IMR-90 (cell line): Measurements from ENCODE around the gene DNPH1. TPM values are rescaled to one million over a fixed set of nuclear protein-coding genes. Genes with fewer than 3 reads are reported as not detected.

Source experiments
- ATAC-seq: fragments of 200-7000 bp; cut with Tn5 transposase; 2 replicates; pipeline ENCODE4 v1.9.1; 2020; ENCODE audit warnings: low read depth, mild to moderate bottlenecking, moderate library complexity
- BruUV-seq: library from RNA; stranded (reverse); fragments of 400-500 nt; replicated peaks from 2 replicates; lab custom pipeline; 2021; lab: Mats Ljungman, UMichigan
- CTCF ChIA-PET: fragments of 300-600 bp; formaldehyde crosslinking; extraction: SDS; loops from one replicate; lab custom pipeline; 2021; ENCODE audit warnings: antibody characterized with exemption; lab: Yijun Ruan, JAX
- POLR2A ChIA-PET: fragments of 300-600 bp; sonication (Branson Sonifier 250); formaldehyde crosslinking; loops from one replicate; lab custom pipeline; 2022; ENCODE audit warnings: antibody characterized with exemption; ENCODE audit not compliant: unreplicated experiment; lab: Charles Lee
- DNase-seq: peaks from one replicate; pipeline ENCODE4 v3.0.0; 2013
- H2AFZ ChIP-seq: replicated peaks from 2 replicates; pipeline ENCODE3; 2013; ENCODE audit warnings: low read length, mild to moderate bottlenecking; ENCODE audit not compliant: poor library complexity
- H2AK5ac ChIP-seq: 2 replicates; pipeline ENCODE4 v1.6.1; 2013; ENCODE audit warnings: low read depth, low read length, inconsistent platforms
- H2AK9ac ChIP-seq: replicated peaks from 2 replicates; pipeline ENCODE3; 2013; ENCODE audit warnings: mild to moderate bottlenecking, low read depth, low read length, moderate library complexity; ENCODE audit not compliant: poor library complexity
- H2BK120ac ChIP-seq: 2 replicates; pipeline ENCODE4 v1.6.1; 2013; ENCODE audit warnings: low read depth, low read length, inconsistent platforms
- H2BK15ac ChIP-seq: 3 replicates; pipeline ENCODE4 v1.6.1; 2013; ENCODE audit warnings: low read depth, low read length, inconsistent platforms
- H2BK20ac ChIP-seq: 2 replicates; pipeline ENCODE4 v1.6.1; 2013; ENCODE audit warnings: low read depth, mild to moderate bottlenecking, inconsistent platforms, low read length, moderate library complexity
- H2BK5ac ChIP-seq: 2 replicates; pipeline ENCODE4 v1.6.1; 2013; ENCODE audit warnings: mild to moderate bottlenecking, low read depth, low read length, inconsistent platforms; ENCODE audit not compliant: poor library complexity, severe bottlenecking
- H3K14ac ChIP-seq: replicated peaks from 2 replicates; pipeline ENCODE4 v1.6.1; 2013; ENCODE audit warnings: low read depth, low read length, inconsistent platforms
- H3K18ac ChIP-seq: 2 replicates; pipeline ENCODE4 v1.6.1; 2013; ENCODE audit warnings: low read depth, low read length, control low read depth
- H3K23ac ChIP-seq: 2 replicates; pipeline ENCODE4 v1.6.1; 2013; ENCODE audit warnings: low read depth, low read length, inconsistent platforms
- H3K27ac ChIP-seq: 2 replicates; pipeline ENCODE4 v1.5.1; 2013; ENCODE audit warnings: mild to moderate bottlenecking, control low read depth, low read length; ENCODE audit not compliant: insufficient read depth
- H3K27me3 ChIP-seq: 2 replicates; pipeline ENCODE4 v1.6.1; 2013; ENCODE audit warnings: low read length; ENCODE audit not compliant: control insufficient read depth, insufficient read depth
- H3K36me3 ChIP-seq: 2 replicates; pipeline ENCODE4 v1.6.1; 2013; ENCODE audit warnings: low read length, mixed read lengths; ENCODE audit not compliant: control insufficient read depth, insufficient read depth
- H3K4ac ChIP-seq: 2 replicates; pipeline ENCODE4 v1.6.1; 2013; ENCODE audit warnings: low read depth, low read length, inconsistent platforms
- H3K4me1 ChIP-seq: 2 replicates; pipeline ENCODE4 v1.6.1; 2013; ENCODE audit warnings: low read length, mixed read lengths; ENCODE audit not compliant: control insufficient read depth, insufficient read depth
- H3K4me2 ChIP-seq: 2 replicates; pipeline ENCODE4 v1.6.1; 2013; ENCODE audit warnings: low read depth, mild to moderate bottlenecking, control low read depth, low read length, moderate library complexity
- H3K4me3 ChIP-seq: 2 replicates; pipeline ENCODE4 v1.5.1; 2013; ENCODE audit warnings: low read depth, mild to moderate bottlenecking, control low read depth, low read length, moderate library complexity; ENCODE audit not compliant: insufficient read depth
- H3K56ac ChIP-seq: 2 replicates; pipeline ENCODE4 v1.6.1; 2013; ENCODE audit warnings: low read length, inconsistent platforms; ENCODE audit not compliant: insufficient read depth; ENCODE audit errors: extremely low read depth
- H3K79me1 ChIP-seq, 2 experiments: 2 replicates each; pipeline ENCODE4 v1.6.1; 2013; ENCODE audit warnings: low read length in 2 of 2, inconsistent platforms in 1 of 2, low read depth in 1 of 2
- H3K9ac ChIP-seq: 2 replicates; pipeline ENCODE4 v1.6.1; 2013; ENCODE audit warnings: low read depth, low read length, control low read depth
- H3K9me1 ChIP-seq: 2 replicates; pipeline ENCODE4 v1.6.1; 2013; ENCODE audit warnings: low read length, inconsistent platforms; ENCODE audit not compliant: insufficient read depth
- H3K9me3 ChIP-seq: 2 replicates; pipeline ENCODE4 v1.6.1; 2013; ENCODE audit warnings: low read length; ENCODE audit not compliant: control insufficient read depth, insufficient read depth
- H4K20me1 ChIP-seq: 2 replicates; pipeline ENCODE4 v1.6.1; 2013; ENCODE audit warnings: low read length, inconsistent platforms; ENCODE audit not compliant: insufficient read depth
- H4K5ac ChIP-seq: 2 replicates; pipeline ENCODE4 v1.6.1; 2013; ENCODE audit warnings: mild to moderate bottlenecking, low read depth, low read length, control low read depth
- H4K8ac ChIP-seq, 2 experiments: 2 replicates each; pipeline ENCODE4 v1.6.1; 2013; ENCODE audit warnings: low read depth in 2 of 2, low read length in 2 of 2, control low read depth in 1 of 2, inconsistent platforms in 1 of 2
- H4K91ac ChIP-seq: 2 replicates; pipeline ENCODE4 v1.6.1; 2013; ENCODE audit warnings: low read depth, low read length, inconsistent platforms; ENCODE audit not compliant: insufficient read depth
- BHLHE40 ChIP-seq: fragments of 150-350 bp; IDR thresholded peaks from 2 replicates; pipeline ENCODE4 v1.6.1; 2016; ENCODE audit warnings: mild to moderate bottlenecking, low read depth, low read length
- CEBPB ChIP-seq: IDR thresholded peaks from 2 replicates; pipeline ENCODE4 v1.6.1; 2012; ENCODE audit warnings: low read depth, low read length, improper control_type of control experiment
- CHD1 ChIP-seq: IDR thresholded peaks from 2 replicates; pipeline ENCODE4 v1.6.1; 2012; ENCODE audit warnings: low read depth, low read length, improper control_type of control experiment
- CTCF ChIP-seq: conservative IDR thresholded peaks from 2 replicates; pipeline ENCODE4 v1.5.1; 2012; ENCODE audit warnings: mild to moderate bottlenecking, low read depth, low read length, improper control_type of control experiment
- ELK1 ChIP-seq: fragments of 150-350 bp; IDR thresholded peaks from 2 replicates; pipeline ENCODE4 v1.6.1; 2016; ENCODE audit warnings: low read depth, mild to moderate bottlenecking, low read length, moderate library complexity, borderline replicate concordance
- MAFK ChIP-seq: IDR thresholded peaks from 2 replicates; pipeline ENCODE4 v1.6.1; 2012; ENCODE audit warnings: low read depth, low read length, improper control_type of control experiment
- MAZ ChIP-seq: IDR thresholded peaks from 2 replicates; pipeline ENCODE4 v1.6.1; 2012; ENCODE audit warnings: low read depth, mild to moderate bottlenecking, low read length, improper control_type of control experiment, moderate library complexity, borderline replicate concordance
- MXI1 ChIP-seq: IDR thresholded peaks from 2 replicates; pipeline ENCODE4 v1.6.1; 2012; ENCODE audit warnings: low read depth, mild to moderate bottlenecking, low read length, moderate library complexity, borderline replicate concordance
- NFE2L2 ChIP-seq: fragments of 150-350 bp; IDR thresholded peaks from 2 replicates; pipeline ENCODE4 v1.6.1; 2016; ENCODE audit warnings: low read depth, mild to moderate bottlenecking, low read length
- POLR2A ChIP-seq: IDR thresholded peaks from 2 replicates; pipeline ENCODE4 v1.6.1; 2012; ENCODE audit warnings: mild to moderate bottlenecking, low read depth, low read length
- RAD21 ChIP-seq: IDR thresholded peaks from 2 replicates; pipeline ENCODE4 v1.6.1; 2012; ENCODE audit warnings: low read length, improper control_type of control experiment
- RCOR1 ChIP-seq: IDR thresholded peaks from 2 replicates; pipeline ENCODE4 v1.6.1; 2012; ENCODE audit warnings: mild to moderate bottlenecking, low read length, improper control_type of control experiment; ENCODE audit not compliant: insufficient replicate concordance
- RFX5 ChIP-seq: IDR thresholded peaks from 2 replicates; pipeline ENCODE4 v1.8.0; 2012; ENCODE audit warnings: low read depth, mild to moderate bottlenecking, low read length, moderate library complexity
- SMC3 ChIP-seq: fragments of 150-350 bp; IDR thresholded peaks from 2 replicates; pipeline ENCODE4 v1.6.1; 2016; ENCODE audit warnings: low read depth, mild to moderate bottlenecking, antibody characterized with exemption, low read length, moderate library complexity
- USF2 ChIP-seq: fragments of 150-350 bp; IDR thresholded peaks from 2 replicates; pipeline ENCODE4 v1.6.1; 2017; ENCODE audit warnings: mild to moderate bottlenecking, antibody characterized with exemption, low read length, low read depth
- WGBS, 2 experiments: methylation state at CpG; one replicate each; pipeline versions ENCODE4 v1.1.5 to v1.1.7; 2013; ENCODE audit warnings: missing lambda C conversion rate in 2 of 2; ENCODE audit not compliant: insufficient read length in 1 of 2; ENCODE audit errors: extremely low coverage in 2 of 2; 5-methylcytosine and 5-hydroxymethylcytosine counted together
- dilution Hi-C: fragments of 300-500 bp; cut with HindIII; formaldehyde crosslinking; loops from one replicate; pipeline ENCODE4 v1.14.3; 2018; ENCODE audit warnings: low sequenced_read_pairs; ENCODE audit not compliant: unreplicated experiment
- in situ Hi-C: fragments of 300-500 bp; cut with MboI; formaldehyde crosslinking; loops from 3 replicates; pipeline ENCODE4 v1.14.3; 2019; ENCODE audit warnings: low sequenced_read_pairs, inconsistent platforms, mixed read lengths
- intact Hi-C: fragments of 100-400 bp; cut with micrococcal nuclease; formaldehyde crosslinking; loops from 2 replicates; pipeline ENCODE4 v1.10.0; 2022
- polyA plus RNA-seq, 3 experiments: library from polyadenylated mRNA; depleted of rRNA; stranded (reverse); fragments of >200 nt; gene quantifications; 2 replicates each; pipeline ENCODE4 v1.2.3, GENCODE V29; 2012; ENCODE audit warnings: low replicate concordance in 1 of 3
- total RNA-seq: library from RNA; depleted of rRNA; stranded (reverse); fragments of >200 nt; gene quantifications from 2 replicates; pipeline ENCODE4 v1.2.3, GENCODE V29; 2012

DNPH1 gene
- total and polyA plus RNA-seq, 2 of the 4 experiments (the other 2 are of a cell fraction): 19.0 to 47.8 TPM

- dilution Hi-C loops: no loop called here
- POLR2A ChIA-PET: no interaction called here
These were observed 36.3 kb upstream of the DNPH1 start for GRCh38 chr6:43265564-43265963.

More at GRCh38 chr6:43265564-43265963, 36.3 kb upstream of the DNPH1 start:
- no peaks in the 10 kb centered on the region for H3K79me1 ChIP-seq
- H3K4me3 ChIP-seq: no peak overlapping the region
- no peak overlapping the region for H2BK15ac ChIP-seq
- H3K27ac ChIP-seq: no peak overlapping the region
- no peaks in the 10 kb centered on the region for H3K9me3 ChIP-seq
- H2BK120ac ChIP-seq: no peak overlapping the region
- BruUV-seq: no TSS peak
- no peak overlapping the region for H3K4ac ChIP-seq
- intact Hi-C loops (no loop called here), in situ Hi-C loops (no loop called here)
- H3K4me1 ChIP-seq: peaks cover 2% of the 10 kb centered on the region; the same call in 1 of the 2 replicates
- H2AFZ ChIP-seq: no peak overlapping the region
- no peak overlapping the region for H2BK20ac ChIP-seq
- no peak for DNase-seq
- H4K5ac ChIP-seq: no peak overlapping the region
- H3K9ac ChIP-seq: no peak overlapping the region
- no peak overlapping the region for H3K56ac ChIP-seq
- no peak for ATAC-seq
- H3K18ac ChIP-seq: no peak overlapping the region
- H3K9me1 ChIP-seq: peaks cover 8% of the 10 kb centered on the region
- CTCF ChIA-PET: no interaction called here
- no peak overlapping the region for H2AK9ac ChIP-seq
- peaks cover 38% of the 10 kb centered on the region for H3K27me3 ChIP-seq
- H3K23ac ChIP-seq: no peak overlapping the region
- TF ChIP-seq MAFK (no peak), BHLHE40 (no peak), POLR2A (no peak), CTCF (no peak), NFE2L2 (no peak), CEBPB (no peak), RFX5 (no peak), MAZ (no peak), CHD1 (no peak), RAD21 (no peak), SMC3 (no peak), ELK1 (no peak), USF2 (no peak), RCOR1 (no peak), MXI1 (no peak)
- no peak overlapping the region for H4K8ac ChIP-seq
- H2BK5ac ChIP-seq: no peak overlapping the region
- no peak overlapping the region for H4K91ac ChIP-seq
- no peak overlapping the region for H2AK5ac ChIP-seq
- WGBS, 2 experiments: no CpG with 5 or more reads among the region's 6 CpGs
- H3K36me3 ChIP-seq: no peaks in the 10 kb centered on the region
- no peak overlapping the region for H3K14ac ChIP-seq
- H4K20me1 ChIP-seq: no peaks in the 10 kb centered on the region
- H3K4me2 ChIP-seq: no peak overlapping the region
